AG10803 (cell line): ENCODE results near the gene FOXP1.

Experiments
- DNase-seq: peaks from one replicate; pipeline ENCODE4 v3.0.0; 2010; ENCODE audit warnings: low read depth
- H3K4me3 ChIP-seq: 2 replicates; pipeline ENCODE4 v1.5.1; 2011; ENCODE audit warnings: mild to moderate bottlenecking, low read length, control low read depth
- CTCF ChIP-seq: conservative IDR thresholded peaks from 2 replicates; pipeline ENCODE4 v1.5.1; 2011; ENCODE audit warnings: mild to moderate bottlenecking, low read length, control low read depth, inconsistent platforms

FOXP1 gene

DNA sequence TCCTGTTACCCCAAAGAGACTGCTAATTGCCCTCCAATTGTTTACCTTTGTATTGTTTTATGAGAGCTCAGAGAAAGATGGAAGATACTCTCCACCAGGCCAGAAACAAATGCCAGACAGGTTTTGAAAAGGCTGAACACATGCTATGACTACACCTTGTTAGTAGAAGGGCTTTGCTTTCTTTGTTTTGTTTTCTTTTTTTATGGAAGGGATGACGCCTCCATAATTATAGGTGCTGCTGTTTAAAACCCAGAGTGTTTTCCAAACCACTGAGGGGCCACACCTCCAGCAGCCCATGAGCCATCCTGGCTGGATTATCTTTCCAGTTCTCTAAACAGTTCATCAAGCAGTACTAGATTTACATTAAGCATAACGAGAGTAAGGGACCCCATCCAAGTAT lies 5.6 kb upstream of the FOXP1 start:
- DNase-seq: no peak
- H3K4me3 ChIP-seq: no peak overlapping the region
- TF ChIP-seq CTCF: no peak

DNA sequence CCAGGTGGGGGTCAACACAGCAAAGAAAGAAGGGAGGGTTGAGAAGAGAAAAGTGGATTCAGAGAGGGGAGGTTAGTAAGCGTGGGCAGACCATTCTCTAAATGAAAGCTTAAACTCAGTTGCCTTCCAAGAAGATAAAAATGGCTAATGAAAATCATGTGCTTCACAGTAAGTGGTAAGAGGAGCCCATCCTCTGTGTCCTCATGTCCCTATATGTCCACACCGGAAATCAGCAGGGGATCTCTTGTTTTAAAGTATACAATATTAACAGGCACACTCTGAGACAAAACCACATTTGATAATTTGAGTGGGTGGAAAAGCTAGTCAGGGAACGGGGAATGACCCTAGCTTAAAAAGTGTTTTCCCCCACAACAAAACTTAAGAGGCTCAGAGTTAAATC lies 4.4 kb upstream of the FOXP1 start:
- no peak for DNase-seq
- H3K4me3 ChIP-seq: no peak overlapping the region
- TF ChIP-seq CTCF: no peak

GRCh38 chr3:71586810-71587242 lies 3.3 kb upstream of the FOXP1 start:
- no peak for DNase-seq
- H3K4me3 ChIP-seq: no peak overlapping the region
- TF ChIP-seq CTCF: no peak

- peak; percentile 74 for TF ChIP-seq CTCF
- DNase-seq: peak; percentile 63
- H3K4me3 ChIP-seq: no peak overlapping the region
Observed at GRCh38 chr3:71585887-71586809, 2.6 kb upstream of the FOXP1 start.

DNA sequence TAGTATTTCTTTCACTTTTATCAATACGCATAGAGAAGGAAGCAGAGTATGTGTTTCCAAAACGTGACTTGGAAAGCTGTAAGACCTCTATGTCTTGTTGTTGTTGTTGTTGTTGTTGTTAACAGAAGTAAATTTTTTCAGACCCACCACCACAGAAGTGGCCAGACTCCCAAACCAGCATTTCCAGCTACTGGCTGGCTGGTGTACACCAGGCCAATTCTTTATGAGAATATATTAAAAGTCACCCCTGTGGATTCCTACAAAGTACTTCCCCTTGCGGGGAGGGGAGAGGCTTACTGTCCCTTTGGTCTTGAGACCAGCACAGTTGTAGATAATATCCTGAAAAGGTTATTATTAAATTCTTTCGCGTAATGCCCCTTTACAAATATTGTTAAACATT lies 1.6 kb upstream of the FOXP1 start:
- DNase-seq: no peak
- H3K4me3 ChIP-seq: peak overlapping the region; percentile 88
- no peak for TF ChIP-seq CTCF

DNA sequence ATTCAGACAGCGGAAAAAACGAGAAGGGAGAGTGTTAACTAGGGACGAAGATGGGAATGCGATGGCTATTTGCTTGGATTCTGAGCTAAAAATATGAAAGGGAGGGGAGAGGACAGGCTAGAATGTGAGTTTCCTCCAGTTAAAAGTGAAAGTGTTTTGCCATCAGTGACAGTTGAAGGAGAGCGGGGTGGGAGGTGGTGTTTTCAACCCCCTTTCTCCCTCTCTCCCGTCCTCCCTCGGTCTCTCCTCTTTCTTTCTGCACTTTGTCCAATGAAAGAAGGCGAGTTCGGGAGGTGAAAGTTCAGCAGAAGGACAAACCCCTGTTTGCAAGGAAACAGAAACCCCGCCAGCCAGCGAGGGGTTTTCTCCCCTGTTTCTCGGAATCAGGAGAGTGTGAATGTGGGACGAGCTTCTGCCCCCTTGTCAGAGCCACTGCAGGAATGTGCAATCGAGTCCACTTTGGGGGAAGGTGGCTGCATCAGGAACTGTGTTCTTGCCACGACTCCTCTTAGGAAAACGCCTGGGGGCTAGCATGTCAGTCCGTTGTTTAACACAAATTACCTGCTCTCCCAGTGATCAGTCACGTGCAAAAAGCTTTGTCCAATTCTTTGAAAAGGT lies 975 bp upstream of the FOXP1 start:
- peak; percentile 50 for DNase-seq
- no peak for TF ChIP-seq CTCF
- peak overlapping the region; percentile 88 for H3K4me3 ChIP-seq
